NCI-H1436 treated with DMSO at 0.1 percent for 48 hours (cell line): ENCODE results near the gene SLC6A2.

ENCODE experiments used
- DNase-seq: peaks from one replicate; lab custom pipeline; 2025; lab: John Stamatoyannopoulos, UW

SLC6A2 gene

DNA sequence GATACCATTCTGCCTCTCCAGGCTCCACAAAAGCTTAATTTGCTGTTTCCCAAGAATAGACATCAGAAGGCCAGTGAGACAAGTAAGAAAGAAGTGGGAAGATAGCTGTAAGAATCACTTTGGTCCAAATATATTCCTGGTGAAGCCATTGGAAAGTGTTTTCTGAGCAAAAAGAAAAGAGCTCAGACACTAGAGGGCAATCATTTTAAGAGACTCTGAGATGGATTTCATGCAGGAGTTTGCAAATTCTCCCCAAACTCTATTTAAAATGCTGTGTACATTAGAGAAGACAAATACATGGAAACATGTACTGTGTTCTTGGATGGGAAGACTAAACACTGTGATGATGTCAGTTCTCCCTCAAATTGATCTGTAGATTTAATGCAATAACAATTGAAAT lies 8.0 kb upstream of the SLC6A2 start:
- no peak for DNase-seq

DNA sequence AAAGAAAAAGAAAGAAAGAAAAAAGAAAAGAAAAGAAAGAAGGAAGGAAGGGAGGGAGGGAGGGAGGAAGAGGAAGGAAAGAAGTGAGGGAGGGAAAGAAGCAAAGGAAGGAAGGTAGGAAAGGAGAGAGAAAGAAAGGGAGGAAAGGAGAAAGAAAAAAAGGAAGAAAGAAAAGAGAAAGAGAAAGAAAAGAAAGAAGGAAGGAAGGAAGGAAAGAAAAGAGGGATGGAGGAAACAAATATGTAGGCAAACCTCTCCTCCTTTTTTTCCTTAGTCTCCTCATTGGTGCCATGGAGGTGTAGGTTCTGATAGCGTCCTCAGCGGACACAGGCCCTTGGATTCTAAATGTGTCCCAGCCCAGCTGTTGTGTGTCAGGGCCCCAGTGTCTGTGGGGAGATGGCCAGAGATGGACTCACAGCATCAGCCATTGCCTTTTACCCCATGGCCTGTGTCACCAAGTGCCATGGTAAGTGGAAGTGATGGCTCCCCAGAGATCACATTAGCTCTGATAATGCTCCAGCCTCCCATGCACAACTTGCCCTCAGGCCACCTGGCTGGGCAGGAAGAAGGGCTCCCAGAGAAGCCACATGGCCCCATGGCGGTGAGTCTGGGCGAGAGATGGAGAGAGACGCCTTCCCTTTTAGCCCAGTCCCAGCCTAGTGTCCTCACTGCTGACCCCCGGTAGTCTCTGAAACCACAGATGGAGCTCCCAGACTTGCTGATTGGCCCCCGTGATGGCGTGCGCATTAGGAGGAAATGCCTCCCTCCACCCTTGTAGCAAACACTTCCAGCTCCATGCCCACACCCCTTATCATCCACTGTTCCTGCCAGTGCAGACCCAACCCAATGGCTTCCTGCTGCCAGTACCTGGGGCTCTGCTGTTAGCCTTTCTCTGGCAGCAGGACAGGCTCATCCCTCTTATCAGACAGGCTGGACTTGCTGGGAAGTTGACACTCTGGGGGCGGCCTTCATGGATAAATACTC lies 3.7 kb upstream of the SLC6A2 start:
- DNase-seq: no peak

DNA sequence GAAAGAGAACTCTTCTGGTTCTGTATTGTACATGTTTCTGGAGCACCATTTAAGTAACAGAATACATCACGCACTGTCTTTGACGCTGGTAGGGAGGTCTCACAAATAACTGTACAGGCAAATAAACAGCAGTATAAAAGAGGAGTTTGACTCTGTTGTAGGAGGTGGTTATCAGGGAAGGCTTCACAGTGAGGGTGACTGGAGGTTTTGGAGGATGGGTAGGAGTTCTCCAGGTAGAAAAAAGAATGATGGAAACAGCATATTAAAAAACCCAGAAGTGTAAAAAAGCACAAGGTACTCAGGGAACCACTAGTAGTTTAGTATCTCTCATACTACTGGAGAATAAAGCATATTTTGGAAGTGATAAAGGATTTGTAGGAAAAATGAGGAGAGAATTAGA lies 2.7 kb upstream of the SLC6A2 start:
- DNase-seq: no peak

- DNase-seq: no peak
These were observed 349 bp upstream of the SLC6A2 start for GRCh38 chr16:55655381-55655896.

GRCh38 chr16:55656691-55657092 lies 904 bp downstream of the SLC6A2 start:
- no peak for DNase-seq

- no peak for DNase-seq
These were observed 1.8 kb downstream of the SLC6A2 start for GRCh38 chr16:55657616-55658015.

GRCh38 chr16:55658898-55659420 lies 3.2 kb downstream of the SLC6A2 start:
- no peak for DNase-seq

DNA sequence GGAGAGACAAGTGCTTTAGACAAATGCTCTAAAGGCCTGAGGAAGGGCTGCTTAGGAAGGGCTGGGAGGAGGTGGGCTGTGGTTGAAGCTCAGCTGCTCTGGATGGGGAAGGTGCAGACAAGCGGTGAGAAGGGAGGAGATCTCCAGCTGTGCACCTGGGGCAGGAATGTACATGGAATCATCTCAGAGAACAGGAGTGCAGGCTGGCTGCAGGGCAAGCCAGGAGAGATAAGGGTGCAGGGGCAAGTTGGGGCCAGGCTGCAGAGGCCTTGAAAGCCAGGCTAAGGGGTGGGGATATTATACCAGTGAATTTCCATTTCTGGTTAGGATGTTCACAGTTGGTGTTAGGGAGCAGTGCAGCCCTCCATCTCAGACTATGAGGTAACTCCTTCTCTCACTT lies 4.2 kb downstream of the SLC6A2 start:
- DNase-seq: no peak

GRCh38 chr16:55660828-55661227 lies 5.0 kb downstream of the SLC6A2 start:
- no peak for DNase-seq

DNA sequence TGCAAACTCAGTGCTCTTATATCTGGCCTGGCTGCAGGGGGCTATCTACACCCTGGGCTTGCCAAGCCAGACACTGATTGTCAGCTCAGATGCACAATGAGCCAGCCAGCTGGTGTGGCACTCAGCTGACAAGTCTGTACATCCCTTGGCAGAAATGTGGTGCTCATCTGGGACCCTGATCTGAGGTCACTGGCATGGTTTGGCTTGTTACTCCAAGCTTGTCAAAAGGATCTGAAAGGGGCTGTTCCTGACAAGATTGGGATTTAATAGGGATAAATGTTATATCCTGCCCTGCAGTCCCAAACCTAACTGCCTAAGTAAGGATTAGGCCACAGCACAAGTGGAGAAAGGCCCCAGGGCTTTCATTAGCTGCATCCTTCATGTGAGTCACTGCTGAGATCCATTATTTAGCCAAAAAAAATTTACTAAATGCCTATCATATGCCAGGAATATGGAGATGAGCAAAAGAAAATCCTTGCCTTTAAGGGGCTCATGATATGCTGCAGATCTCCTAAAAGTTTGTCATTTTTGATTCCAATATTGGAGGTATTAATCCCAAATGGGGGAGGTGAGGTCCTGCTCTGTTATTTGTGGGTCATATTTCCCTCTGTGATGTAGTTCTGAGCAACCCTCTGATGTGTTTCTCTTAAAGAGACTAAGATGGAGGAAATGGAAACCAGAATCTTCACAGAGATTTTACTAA lies 6.3 kb downstream of the SLC6A2 start:
- no peak for DNase-seq

GRCh38 chr16:55662644-55663031 lies 6.8 kb downstream of the SLC6A2 start:
- DNase-seq: no peak

- DNase-seq: no peak
These were observed 7.4 kb downstream of the SLC6A2 start for GRCh38 chr16:55663225-55663624.

DNA sequence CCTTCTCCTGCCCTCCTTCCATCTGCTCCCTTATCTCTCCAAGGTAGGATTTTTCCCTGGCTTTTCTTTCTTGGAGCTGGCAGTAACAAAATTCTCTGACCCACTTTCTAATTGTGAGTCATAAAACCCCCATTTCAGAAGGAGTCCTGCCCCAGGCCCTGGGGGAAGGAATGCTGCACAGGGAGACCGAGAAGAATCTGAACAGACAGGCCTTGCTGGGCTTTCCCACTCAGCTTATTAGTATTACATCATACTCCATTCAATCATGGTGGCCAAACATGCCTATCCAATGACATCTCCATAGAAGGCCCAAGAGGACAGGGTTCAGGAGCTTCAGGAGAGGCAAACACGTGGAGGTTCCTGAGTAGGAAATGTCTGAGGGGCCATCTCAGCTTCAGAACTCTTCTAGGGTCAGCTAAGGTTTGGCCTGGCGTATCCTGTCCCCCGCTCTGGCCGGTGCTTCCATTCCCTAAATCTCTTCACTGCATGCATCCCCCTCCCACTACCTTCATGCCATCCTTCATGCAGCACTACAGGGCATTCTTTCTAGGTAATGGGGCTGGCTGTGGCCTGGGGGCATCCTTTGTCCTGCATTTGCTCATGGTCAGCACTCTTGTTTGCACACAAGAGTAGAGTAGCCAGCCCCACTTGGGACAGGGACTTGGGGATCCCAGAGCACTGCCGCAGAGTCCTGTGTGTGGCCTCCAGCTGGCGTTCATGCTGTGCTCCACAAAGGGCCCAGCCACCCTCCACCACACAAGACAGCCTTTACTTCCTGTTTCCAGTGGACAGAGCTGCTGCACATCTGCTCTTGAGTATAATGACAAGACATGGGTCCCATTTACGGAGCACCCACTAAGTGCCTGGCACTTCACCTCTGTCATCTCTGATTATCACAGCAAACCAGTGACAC lies 8.2 kb downstream of the SLC6A2 start:
- no peak for DNase-seq

GRCh38 chr16:55664786-55665407 lies 9.1 kb downstream of the SLC6A2 start:
- DNase-seq: no peak

DNA sequence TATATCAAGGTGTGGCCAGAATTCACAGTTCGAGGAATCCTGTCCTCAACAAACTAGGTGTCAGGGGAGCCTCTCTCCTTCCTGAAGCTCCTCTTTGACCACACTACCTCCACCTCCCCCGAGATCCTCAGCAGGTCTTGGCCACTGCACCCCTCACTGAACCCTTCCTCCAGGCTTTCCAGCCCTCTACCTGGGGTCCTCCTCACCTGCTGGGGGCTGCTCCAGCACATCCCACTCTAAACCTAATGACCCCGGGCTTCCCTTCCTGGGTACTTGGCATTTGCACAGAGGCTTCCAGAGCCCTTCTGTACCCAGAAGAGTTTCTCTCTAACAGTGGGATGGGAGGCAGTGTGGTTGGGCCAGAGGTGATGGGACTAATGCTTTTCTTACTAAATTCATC lies 9.7 kb downstream of the SLC6A2 start:
- DNase-seq: no peak

DNA sequence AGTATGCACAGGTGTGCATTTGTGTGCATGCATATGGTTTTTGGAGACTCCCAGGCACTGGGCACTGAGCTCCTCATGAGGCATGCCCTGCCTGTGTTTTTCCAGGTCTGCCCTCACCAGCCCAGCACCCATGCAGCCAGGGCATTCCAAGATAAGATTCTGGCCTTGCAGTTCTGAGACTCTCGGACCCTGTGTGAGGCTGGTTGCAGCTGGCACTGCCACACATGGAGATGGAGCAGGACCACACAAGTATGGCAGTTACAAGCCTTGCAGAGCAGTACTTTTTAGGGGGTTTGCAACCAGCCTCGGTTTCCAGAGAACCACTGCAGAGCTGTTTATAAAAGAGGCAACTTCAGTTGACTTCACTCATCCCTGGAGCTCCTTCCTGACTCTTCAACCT lies 10.2 kb downstream of the SLC6A2 start:
- DNase-seq: no peak

DNA sequence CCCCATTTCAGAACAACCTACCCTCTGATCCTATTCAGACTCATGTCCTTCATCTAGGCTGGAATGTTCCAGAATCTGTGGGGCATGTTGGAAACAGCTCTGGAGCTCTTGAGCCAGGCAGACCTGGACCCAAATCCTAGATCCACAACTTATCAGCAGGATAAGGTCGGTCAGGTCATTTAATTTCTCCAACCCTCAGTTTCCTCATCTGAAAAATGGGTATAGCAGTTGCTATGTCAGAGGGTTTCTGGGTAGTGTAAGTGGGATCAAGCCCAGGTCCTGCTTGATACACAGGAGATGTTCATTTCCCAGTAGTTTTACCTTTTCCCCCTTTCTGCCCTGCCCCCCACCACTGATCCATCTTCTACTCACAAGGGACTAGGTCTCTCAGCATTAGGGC lies 12.0 kb downstream of the SLC6A2 start:
- DNase-seq: no peak

GRCh38 chr16:55668340-55669281 lies 12.8 kb downstream of the SLC6A2 start:
- DNase-seq: no peak

GRCh38 chr16:55671206-55671973 lies 15.6 kb downstream of the SLC6A2 start:
- DNase-seq: no peak

- no peak for DNase-seq
These were observed 16.1 kb downstream of the SLC6A2 start for GRCh38 chr16:55671974-55672280.
